NCI-H524 (cell line): ENCODE measurements around the gene VSTM2A.
"Not testable (repeated sequence)": the region's sequence is repeated elsewhere in the genome, so short reads cannot be mapped to it uniquely, and the experiment has no call there.

ENCODE experiments used
- DNase-seq, 2 experiments: peaks; one replicate each; lab custom pipeline; 2025; lab: John Stamatoyannopoulos, UW

The VSTM2A gene, protein sequence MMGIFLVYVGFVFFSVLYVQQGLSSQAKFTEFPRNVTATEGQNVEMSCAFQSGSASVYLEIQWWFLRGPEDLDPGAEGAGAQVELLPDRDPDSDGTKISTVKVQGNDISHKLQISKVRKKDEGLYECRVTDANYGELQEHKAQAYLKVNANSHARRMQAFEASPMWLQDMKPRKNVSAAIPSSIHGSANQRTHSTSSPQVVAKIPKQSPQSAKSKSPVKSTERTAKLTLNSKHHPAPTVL

DNA sequence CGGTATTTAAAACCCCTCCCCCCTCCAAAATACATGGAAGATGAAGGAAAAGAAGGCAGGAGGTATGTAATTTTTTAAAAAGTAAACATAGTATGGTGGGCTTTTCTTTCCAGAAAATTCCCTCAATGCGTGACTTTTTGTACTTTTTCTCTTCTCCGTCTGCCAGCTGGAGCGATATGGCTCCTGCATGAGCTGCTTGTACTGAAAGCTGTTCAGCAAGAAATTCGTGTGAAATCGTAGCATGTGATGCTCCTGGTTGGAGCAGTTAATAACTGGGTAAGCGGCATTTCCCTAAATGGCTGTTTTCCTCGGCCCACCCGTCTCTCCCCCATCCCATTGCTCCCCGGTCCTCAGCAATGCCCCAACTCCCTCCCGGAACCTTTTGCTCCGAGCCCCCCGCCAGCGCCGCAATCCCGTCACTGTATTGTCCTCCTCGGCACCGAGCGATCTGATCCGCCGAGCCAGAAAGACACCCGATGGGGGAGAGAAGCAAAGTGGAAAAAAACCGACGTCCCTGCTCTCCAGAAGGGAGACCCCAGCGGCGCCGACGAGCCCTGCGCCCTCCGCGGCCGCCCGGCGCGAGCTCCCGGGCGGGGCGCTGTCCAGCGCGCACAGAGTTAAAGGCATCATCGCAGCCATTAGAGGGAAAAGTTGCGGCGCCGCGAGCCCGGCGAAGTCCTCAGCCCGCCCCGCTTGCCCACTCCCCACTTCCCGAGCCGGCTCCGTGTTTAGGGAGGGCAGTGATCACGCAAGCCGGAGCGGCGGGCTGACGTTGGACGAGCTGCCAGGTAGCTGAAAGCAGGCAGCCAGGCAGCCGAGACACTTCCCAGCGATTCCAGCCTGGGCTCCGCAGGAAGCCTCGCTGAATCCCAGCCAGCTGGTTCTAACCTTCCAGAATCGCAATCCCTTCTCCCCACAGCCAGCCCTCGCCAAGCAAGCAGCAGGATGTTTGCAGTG lies at the start of gene VSTM2A:
Gene VSTM2A (plus strand): TSS at position 707 of the 957 bp plus-strand sequence. CDS start 356 bp downstream, outside the sequence.
- peak; percentile 65 to 81 for DNase-seq

- not testable (repeated sequence) for DNase-seq
These were observed 37.6 kb upstream of the VSTM2A start for GRCh38 chr7:54504531-54504930.

- DNase-seq: no peak
These were observed 12.6 kb upstream of the VSTM2A start for GRCh38 chr7:54529568-54529967.

DNA sequence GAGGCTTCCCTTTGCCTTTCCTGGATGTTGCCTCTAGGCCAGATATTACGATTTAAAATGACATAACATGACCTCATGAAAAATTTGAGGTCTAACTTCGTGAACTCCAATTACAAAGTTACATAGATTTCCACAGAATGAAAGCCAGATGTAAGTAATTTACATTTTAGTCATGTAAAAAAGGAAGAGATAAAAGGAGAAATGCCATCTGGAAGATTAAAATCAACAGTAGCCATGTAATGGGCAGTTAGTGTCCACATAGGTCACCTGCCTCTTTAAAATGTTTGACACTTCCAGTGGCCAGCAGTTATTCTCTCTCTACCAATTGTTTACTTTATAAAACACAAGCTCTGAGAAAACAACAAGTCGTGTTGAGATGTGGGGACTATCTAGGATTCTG lies 4.1 kb upstream of the VSTM2A start:
- no peak for DNase-seq

DNA sequence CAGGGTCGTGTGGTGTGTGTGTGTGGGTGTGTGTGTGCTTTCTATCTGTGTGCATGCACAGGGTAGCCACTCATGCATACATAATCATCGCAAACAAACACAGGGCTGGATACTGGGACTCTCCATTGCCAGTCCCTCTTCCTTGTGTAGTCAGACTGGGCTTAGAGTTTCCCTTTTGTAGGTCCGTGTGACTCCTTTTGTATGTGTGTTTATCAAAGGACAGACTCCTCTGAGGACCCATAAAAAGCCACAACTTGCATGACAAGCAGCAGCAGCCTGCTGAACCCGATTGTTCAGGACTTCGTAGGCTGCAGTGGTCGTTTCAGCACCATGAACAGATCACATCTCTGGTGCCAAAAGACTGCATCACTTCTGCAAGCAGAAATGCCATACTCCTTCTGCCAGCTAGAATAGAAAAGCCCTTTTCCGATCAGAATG lies 895 bp downstream of the VSTM2A start:
- peak in 1 of 2 experiments; percentile 25 for DNase-seq

- DNase-seq: no peak
These were observed 2.0 kb downstream of the VSTM2A start for GRCh38 chr7:54544149-54544526.

GRCh38 chr7:54544527-54545240 lies 2.5 kb downstream of the VSTM2A start:
- peak in 1 of 2 experiments; percentile 44 for DNase-seq

GRCh38 chr7:54545241-54545563 lies 3.0 kb downstream of the VSTM2A start:
- DNase-seq: no peak

GRCh38 chr7:54546081-54546985 lies 4.2 kb downstream of the VSTM2A start:
- peak; percentile 47 to 70 for DNase-seq

GRCh38 chr7:54546986-54547314 lies 4.8 kb downstream of the VSTM2A start:
- no peak for DNase-seq

DNA sequence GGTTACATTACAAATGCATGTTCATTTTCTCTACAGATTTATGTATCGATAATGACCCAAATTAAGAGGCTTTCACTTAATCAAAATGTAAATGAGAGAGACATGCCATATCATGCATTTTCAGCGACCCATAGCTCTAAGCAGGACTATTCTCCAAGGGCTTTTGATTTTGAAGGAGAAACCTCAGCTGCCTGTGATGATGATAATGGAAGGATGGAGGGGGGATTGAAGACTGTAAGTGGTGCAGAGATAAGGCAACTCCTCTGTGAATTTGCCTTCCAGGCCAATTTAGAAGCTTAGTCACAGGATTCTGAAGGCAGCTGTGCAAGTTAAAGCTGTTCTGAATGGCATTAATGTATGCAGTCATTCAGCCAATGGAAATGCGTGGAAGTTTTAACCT lies 8.3 kb downstream of the VSTM2A start:
- peak in 1 of 2 experiments; percentile 51 for DNase-seq

DNA sequence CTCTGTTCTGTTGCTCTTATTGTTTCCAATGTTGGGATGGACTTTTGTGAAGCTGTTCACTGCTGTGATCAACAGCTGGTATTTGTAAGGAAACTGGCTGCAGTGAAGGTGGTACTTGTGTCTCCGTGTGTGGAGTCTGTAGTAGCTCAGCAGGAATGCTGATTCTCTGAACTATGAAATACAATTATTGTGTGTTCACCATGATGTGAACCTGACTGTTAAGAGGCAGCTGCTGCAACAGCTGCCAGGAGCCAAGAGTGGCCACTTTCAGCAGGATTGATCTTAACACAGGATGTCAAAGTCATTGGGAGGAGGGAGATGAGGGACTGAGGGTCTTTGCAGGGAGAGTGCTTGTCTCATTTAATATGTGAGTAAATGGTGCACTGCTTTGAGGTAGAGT lies 13.9 kb downstream of the VSTM2A start:
- DNase-seq: peak; percentile 73 to 95

- DNase-seq: no peak
These were observed 17.2 kb downstream of the VSTM2A start for GRCh38 chr7:54559401-54559800.

- DNase-seq: no peak
These were observed 18.0 kb downstream of the VSTM2A start for GRCh38 chr7:54560198-54560597.

- DNase-seq: no peak
These were observed 18.5 kb downstream of the VSTM2A start for GRCh38 chr7:54560723-54561122.

GRCh38 chr7:54563329-54563916 lies 21.2 kb downstream of the VSTM2A start:
- DNase-seq: no peak

- no peak for DNase-seq
These were observed 23.3 kb downstream of the VSTM2A start for GRCh38 chr7:54565432-54565831.

- no peak for DNase-seq
These were observed 39.3 kb downstream of the VSTM2A start for GRCh38 chr7:54581511-54581910.

DNA sequence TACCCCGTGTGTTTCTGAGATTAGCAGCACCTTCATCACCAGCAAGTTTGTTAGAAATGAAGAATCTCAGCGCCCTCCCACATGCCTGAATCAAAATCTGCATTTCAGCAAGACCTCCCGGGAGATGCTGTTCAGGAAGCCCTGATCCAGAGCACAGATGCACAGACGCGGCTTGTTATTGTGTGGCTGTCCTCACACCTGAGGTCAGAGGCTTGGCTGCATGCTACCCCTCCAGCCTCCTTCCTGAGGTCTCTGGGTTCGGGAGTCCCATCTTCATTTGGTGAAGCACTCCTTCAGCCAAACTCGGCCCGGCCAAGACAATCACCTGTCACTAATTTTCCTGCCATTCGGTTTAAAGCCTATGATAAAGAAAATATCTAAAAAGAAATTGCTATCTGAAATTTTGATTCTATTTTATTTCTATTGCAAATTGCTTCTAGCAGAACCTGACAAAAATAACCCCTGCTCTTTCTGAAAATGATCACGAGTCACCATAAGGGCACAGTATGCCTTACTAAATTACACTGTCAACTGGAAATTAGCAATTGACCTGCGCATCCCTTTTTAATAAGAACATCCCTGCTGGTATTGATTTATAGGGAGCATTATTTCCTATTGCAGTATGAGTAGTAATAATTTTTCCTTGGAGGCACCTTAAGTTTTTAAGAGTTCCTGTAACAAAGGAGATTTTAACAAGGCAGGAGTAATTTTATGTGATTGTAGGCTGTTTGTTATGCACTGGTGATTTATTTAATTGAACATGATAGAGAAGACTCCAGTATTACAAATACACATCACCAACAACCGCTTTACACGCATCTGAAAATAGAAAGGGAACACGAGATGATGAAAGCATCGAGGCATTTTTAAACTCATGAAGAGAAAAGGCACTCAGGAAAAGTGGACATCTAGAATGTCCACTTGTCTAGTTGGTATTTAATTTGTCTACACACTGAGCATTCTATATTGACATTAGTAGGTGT lies 49.5 kb downstream of the VSTM2A start:
- peak in 1 of 2 experiments; percentile 8 for DNase-seq

GRCh38 chr7:54596747-54597146 lies 54.6 kb downstream of the VSTM2A start:
- DNase-seq: no peak
